Activated naive CD8-positive, alpha-beta T cell treated with anti-CD3 and anti-CD28 coated beads, Interleukin-2, amount 10 ng/mL, durations not matched to agents 7 days and 5 days (primary cell): ENCODE measurements around the gene PIP5K1B. TPM values are rescaled to one million over a fixed set of nuclear protein-coding genes. Genes with fewer than 3 reads are reported as not detected.

ENCODE experiments used
- ATAC-seq: fragments of 150-1000 bp; cut with Tn5 transposase; one replicate; pipeline ENCODE4 v1.10.0; 2021; ENCODE audit warnings: low read depth, moderate library complexity
- POLR2A ChIA-PET: fragments of 350-600 bp; sonication (Branson Sonifier 250); formaldehyde crosslinking; loops from one replicate; lab custom pipeline; 2021; ENCODE audit warnings: antibody characterized with exemption; lab: Charles Lee
- DNase-seq: peaks from one replicate; pipeline ENCODE4 v3.0.0; 2021
- H3K27ac Mint-ChIP-seq: one replicate; pipeline ENCODE4 v1.8.0; 2022; ENCODE audit warnings: mild to moderate bottlenecking, mixed read lengths
- H3K27me3 Mint-ChIP-seq: one replicate; pipeline ENCODE4 v1.8.0; 2022; ENCODE audit warnings: mild to moderate bottlenecking, moderate library complexity, mixed read lengths
- H3K36me3 Mint-ChIP-seq: one replicate; pipeline ENCODE4 v1.8.0; 2021; ENCODE audit warnings: mild to moderate bottlenecking, mixed read lengths
- H3K4me1 Mint-ChIP-seq: one replicate; pipeline ENCODE4 v1.8.0; 2021; ENCODE audit warnings: mixed read lengths
- H3K4me3 Mint-ChIP-seq: one replicate; pipeline ENCODE4 v1.8.0; 2022; ENCODE audit warnings: mild to moderate bottlenecking, moderate library complexity, mixed read lengths
- H3K9me3 Mint-ChIP-seq: one replicate; pipeline ENCODE4 v1.8.0; 2021; ENCODE audit warnings: mixed read lengths
- total RNA-seq, 2 experiments: library from RNA; stranded (reverse); gene quantifications; one replicate each; pipeline ENCODE4 v1.2.3, GENCODE V29; 2021

PIP5K1B gene
- total RNA-seq, 2 experiments from 2014 or later = 0.36 TPM; not detected in 1

DNA sequence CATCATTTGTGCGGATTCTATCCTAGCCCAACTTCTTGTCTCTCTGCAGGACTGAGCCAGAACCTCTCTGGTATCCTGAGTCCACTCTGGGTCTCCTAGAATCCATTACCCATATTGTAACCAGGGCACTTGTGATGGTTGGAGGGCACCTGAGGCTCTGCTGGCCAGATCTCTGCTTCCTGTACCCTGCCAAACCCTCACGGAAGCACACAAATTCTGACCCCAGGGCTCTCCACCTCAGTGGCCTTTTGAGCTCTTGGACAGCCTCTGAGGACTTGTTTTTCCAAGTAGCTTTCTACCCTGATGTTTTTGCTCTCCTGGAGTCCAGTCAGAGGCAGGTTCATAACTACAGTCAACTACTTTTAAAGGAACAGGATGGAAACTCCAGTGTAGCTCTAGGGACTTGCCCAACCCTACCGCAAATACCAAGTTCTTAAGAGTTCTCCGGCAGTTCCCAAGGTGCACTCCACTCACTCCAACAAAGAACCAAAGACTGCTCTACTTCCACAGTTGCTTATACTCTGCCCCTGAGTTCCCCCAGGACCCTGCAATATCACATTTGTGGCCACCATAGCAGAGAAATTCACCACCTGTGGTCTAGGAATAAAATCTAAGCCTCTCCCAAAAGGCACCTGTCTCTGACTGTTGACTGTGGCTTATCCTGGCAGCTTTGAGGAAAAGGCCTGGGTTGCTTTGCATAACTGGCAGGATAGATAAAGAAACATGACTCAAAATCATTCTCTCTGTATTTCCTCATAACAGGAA lies 9.6 kb downstream of the PIP5K1B start:
- Mint-ChIP-seq H3K4me1 (no peaks in the 10 kb centered on the region), H3K4me3 (no peak overlapping the region), H3K27ac (no peak overlapping the region), H3K9me3 (no peaks in the 10 kb centered on the region), H3K36me3 (no peaks in the 10 kb centered on the region), H3K27me3 (peaks cover 34% of the 10 kb centered on the region)
- no peak for ATAC-seq
- no peak for DNase-seq
- POLR2A ChIA-PET = no interaction called here

DNA sequence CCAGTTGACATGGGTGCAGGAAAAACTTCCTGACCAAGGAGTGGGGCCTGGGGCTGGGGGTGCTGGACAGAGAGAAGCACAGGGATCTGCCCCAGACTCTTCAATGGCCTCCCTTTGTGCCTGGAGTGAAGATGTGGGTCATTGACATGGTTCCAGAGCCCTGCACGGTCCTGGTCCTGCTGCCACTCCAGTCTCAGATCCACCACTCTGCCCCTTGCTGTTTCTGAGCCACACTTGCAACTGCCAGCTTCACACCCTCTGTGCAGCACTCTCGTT lies 10.1 kb downstream of the PIP5K1B start:
- H3K9me3 Mint-ChIP-seq = no peaks in the 10 kb centered on the region
- ATAC-seq (no peak), DNase-seq (no peak)
- no peak overlapping the region for H3K4me3 Mint-ChIP-seq
- H3K4me1 Mint-ChIP-seq = no peaks in the 10 kb centered on the region
- no peak overlapping the region for H3K27ac Mint-ChIP-seq
- H3K27me3 Mint-ChIP-seq = peaks cover 34% of the 10 kb centered on the region
- no peaks in the 10 kb centered on the region for H3K36me3 Mint-ChIP-seq
- POLR2A ChIA-PET = no interaction called here

DNA sequence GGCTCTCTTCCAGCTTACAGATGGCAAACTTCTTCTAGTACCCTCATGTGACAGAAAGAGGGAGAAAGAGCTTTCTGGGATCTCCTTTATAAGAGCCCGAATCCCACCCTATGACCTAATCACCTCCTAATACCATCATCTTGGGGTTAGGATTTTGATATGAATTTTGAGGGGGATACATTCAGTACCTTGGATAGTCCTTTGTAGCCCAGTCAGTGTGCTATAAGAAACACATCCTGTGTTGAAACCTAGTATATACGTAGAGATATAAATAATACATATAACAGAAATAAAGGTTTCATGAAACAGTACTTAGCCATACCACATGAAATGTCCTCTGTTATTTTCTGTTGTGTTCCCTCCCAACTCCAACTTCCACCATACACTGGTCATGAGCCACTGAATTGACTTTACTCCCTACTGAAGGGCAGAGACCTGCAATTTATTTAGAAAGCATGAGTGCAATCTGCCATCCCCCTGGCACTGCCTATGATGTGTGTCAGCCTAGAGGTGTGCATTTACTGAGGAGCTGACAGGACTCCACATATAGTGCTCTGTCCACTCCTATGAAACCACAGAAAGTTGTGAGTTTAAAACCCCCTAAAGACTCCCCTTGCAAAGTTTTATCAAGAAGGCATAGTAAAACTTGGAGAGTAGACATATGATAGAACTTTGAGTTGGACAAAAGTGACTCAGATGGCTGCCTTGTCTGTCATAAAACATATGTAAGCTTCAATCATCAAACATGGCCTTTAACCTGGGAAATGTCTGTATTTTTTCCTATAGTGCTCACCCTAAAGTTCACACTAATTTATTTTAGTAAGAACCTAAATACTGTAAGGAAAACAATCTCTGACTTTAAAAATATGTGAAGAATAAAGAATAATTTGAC lies 12.8 kb downstream of the PIP5K1B start:
- no peak for DNase-seq
- POLR2A ChIA-PET = no interaction called here
- ATAC-seq = no peak

DNA sequence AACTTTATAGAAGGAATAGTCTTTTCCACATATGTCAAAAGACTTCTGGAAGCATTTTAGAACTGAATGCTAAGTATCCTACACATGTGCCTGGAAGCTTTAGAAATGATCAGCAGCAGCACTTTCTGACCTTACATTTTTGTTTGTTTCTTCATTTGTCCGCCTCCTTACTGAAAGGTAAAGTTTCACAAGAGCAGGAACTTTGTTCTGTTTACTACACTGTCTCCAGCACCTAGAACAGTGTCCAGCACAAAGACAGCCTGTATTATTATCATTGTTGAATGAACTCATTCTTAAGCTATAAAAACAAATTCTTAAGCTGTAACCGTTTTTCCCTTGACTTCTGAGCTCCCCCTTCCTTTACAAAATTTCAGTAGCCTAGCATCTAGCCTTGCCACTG lies 14.8 kb downstream of the PIP5K1B start:
- Mint-ChIP-seq H3K27me3 (peaks cover 30% of the 10 kb centered on the region), H3K27ac (no peak overlapping the region), H3K36me3 (no peaks in the 10 kb centered on the region), H3K4me1 (no peaks in the 10 kb centered on the region), H3K4me3 (no peak overlapping the region), H3K9me3 (no peaks in the 10 kb centered on the region)
- DNase-seq (no peak), ATAC-seq (no peak)
- POLR2A ChIA-PET = no interaction called here

More for the DNA sequence above, 12.8 kb downstream of the PIP5K1B start:
- H3K9me3 Mint-ChIP-seq = no peaks in the 10 kb centered on the region
- no peaks in the 10 kb centered on the region for H3K4me1 Mint-ChIP-seq
- no peak overlapping the region for H3K27ac Mint-ChIP-seq
- no peak overlapping the region for H3K4me3 Mint-ChIP-seq
- H3K27me3 Mint-ChIP-seq = peaks cover 28% of the 10 kb centered on the region
- H3K36me3 Mint-ChIP-seq = no peaks in the 10 kb centered on the region

DNA sequence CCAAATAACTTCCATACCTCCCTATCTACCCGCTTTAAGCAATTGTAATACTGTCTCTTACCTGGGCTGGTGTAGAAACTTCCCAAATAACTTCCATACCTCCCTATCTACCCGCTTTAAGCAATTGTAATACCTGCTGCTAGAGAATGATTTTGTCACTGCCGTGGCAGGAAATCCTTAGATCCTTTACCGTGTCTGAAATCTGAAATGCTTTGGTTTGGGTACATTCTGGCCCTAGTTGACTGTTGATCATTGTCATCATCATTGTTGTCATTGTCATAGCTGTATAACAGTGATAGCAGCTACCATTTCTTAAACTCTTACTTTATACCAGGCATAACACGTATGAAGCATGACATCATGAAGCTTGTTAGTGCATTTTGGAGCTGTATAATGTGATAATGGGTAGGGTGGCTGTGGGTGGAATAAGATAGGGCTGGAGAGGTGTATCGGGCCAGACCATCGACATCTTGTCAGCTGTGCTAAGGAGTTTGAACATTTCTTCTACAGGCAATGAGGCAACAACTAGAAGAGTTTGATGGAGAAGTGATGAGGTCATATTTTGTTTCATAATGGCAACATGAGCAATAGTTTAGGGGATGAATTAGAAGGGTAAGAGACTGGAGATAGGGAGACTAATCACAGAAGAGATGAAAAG lies 15.7 kb downstream of the PIP5K1B start:
- DNase-seq (no peak), ATAC-seq (no peak)
- POLR2A ChIA-PET = no interaction called here
- Mint-ChIP-seq H3K36me3 (no peaks in the 10 kb centered on the region), H3K27me3 (peaks cover 23% of the 10 kb centered on the region), H3K27ac (no peak overlapping the region), H3K9me3 (no peaks in the 10 kb centered on the region), H3K4me1 (no peaks in the 10 kb centered on the region), H3K4me3 (no peak overlapping the region)

- no peak for DNase-seq
- H3K9me3 Mint-ChIP-seq = no peaks in the 10 kb centered on the region
Measured at GRCh38 chr9:68721666-68722330, 16.8 kb downstream of the PIP5K1B start.

GRCh38 chr9:68725070-68725469 lies 20.0 kb downstream of the PIP5K1B start:
- Mint-ChIP-seq H3K27me3 (peaks cover 15% of the 10 kb centered on the region), H3K4me3 (no peak overlapping the region), H3K36me3 (no peaks in the 10 kb centered on the region), H3K27ac (no peak overlapping the region), H3K4me1 (no peaks in the 10 kb centered on the region), H3K9me3 (no peaks in the 10 kb centered on the region)
- no peak for DNase-seq
- POLR2A ChIA-PET = no interaction called here
- no peak for ATAC-seq

More at GRCh38 chr9:68721666-68722330, 16.8 kb downstream of the PIP5K1B start:
- POLR2A ChIA-PET = no interaction called here
- Mint-ChIP-seq H3K27ac (no peak overlapping the region), H3K27me3 (peaks cover 17% of the 10 kb centered on the region), H3K4me3 (no peak overlapping the region), H3K36me3 (no peaks in the 10 kb centered on the region), H3K4me1 (no peaks in the 10 kb centered on the region)
- no peak for ATAC-seq

DNA sequence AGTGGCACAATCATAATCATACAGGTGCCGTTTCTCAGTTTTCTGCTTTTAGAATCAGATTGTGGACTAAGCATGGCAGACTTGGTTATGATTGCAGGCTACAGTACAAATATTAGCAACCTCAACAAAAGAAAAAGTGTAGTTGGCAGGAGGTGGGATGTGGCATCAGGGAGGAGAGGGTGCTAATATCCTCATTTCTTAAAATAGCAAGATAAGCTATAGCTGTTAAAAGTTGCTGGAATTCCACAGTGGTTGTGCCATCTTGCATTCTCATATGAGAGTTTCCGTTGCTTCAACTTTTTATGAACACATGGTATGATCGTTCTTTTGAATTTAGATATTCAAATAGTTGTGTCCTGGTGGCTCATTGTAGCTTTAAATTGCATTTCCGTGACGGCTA lies 21.4 kb downstream of the PIP5K1B start:
- Mint-ChIP-seq H3K9me3 (no peaks in the 10 kb centered on the region), H3K27ac (no peak overlapping the region), H3K36me3 (no peaks in the 10 kb centered on the region), H3K4me1 (no peaks in the 10 kb centered on the region), H3K4me3 (no peak overlapping the region), H3K27me3 (peaks cover 20% of the 10 kb centered on the region)
- POLR2A ChIA-PET = no interaction called here
- DNase-seq = no peak
- no peak for ATAC-seq

GRCh38 chr9:68727636-68728035 lies 22.6 kb downstream of the PIP5K1B start:
- POLR2A ChIA-PET = no interaction called here
- no peaks in the 10 kb centered on the region for H3K9me3 Mint-ChIP-seq
- no peak overlapping the region for H3K27ac Mint-ChIP-seq
- peaks cover 20% of the 10 kb centered on the region for H3K27me3 Mint-ChIP-seq
- no peak overlapping the region for H3K4me3 Mint-ChIP-seq
- H3K4me1 Mint-ChIP-seq = no peaks in the 10 kb centered on the region
- ATAC-seq (no peak), DNase-seq (no peak)
- no peaks in the 10 kb centered on the region for H3K36me3 Mint-ChIP-seq

GRCh38 chr9:68728731-68729130 lies 23.7 kb downstream of the PIP5K1B start:
- Mint-ChIP-seq H3K27me3 (peaks cover 16% of the 10 kb centered on the region), H3K36me3 (no peaks in the 10 kb centered on the region), H3K9me3 (no peaks in the 10 kb centered on the region), H3K27ac (no peak overlapping the region), H3K4me1 (no peaks in the 10 kb centered on the region), H3K4me3 (no peak overlapping the region)
- POLR2A ChIA-PET = no interaction called here
- ATAC-seq (no peak), DNase-seq (no peak)

- ATAC-seq (no peak), DNase-seq (no peak)
- POLR2A ChIA-PET = no interaction called here
- Mint-ChIP-seq H3K27ac (no peak overlapping the region), H3K4me1 (no peaks in the 10 kb centered on the region), H3K27me3 (peaks cover 20% of the 10 kb centered on the region), H3K36me3 (no peaks in the 10 kb centered on the region), H3K9me3 (no peaks in the 10 kb centered on the region), H3K4me3 (no peak overlapping the region)
Measured at GRCh38 chr9:68730570-68731235, 25.7 kb downstream of the PIP5K1B start.

DNA sequence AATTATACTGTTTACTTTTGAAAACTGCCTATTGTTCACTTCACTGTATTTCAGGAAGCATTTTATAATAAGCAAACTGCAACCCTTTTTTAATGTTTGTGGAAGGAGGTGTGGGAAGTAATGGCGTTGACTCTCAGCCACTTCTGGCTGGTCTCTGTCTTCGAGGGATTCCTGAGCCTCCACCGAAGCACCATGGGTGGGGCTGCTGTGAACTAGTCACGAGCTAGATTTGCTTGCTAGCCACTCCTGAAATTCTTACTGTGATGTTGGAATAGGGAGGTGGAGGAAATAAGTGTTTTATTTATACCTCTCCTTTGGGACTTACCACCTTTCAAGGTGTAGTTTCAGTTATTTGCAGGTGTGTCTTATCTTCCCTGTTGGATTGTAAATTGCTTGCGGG lies 26.8 kb downstream of the PIP5K1B start:
- POLR2A ChIA-PET = no interaction called here
- H3K27me3 Mint-ChIP-seq = peaks cover 26% of the 10 kb centered on the region
- no peaks in the 10 kb centered on the region for H3K4me1 Mint-ChIP-seq
- no peaks in the 10 kb centered on the region for H3K9me3 Mint-ChIP-seq
- DNase-seq (no peak), ATAC-seq (no peak)
- no peak overlapping the region for H3K27ac Mint-ChIP-seq
- no peaks in the 10 kb centered on the region for H3K36me3 Mint-ChIP-seq
- H3K4me3 Mint-ChIP-seq = no peak overlapping the region
